ENCODE data around the gene CNOT4.
A peak's percentile ranks its signal among the peaks of the same experiment; 100 is the strongest.

The CNOT4 gene

GRCh38 chr7:135381369-135381768 lies 128.5 kb downstream of the CNOT4 start:
- DNase-seq (ENCODE audit: extremely low read depth, low read depth) = no peak
- TF ChIP-seq CTCF (IDR thresholded peaks at IDR 0.05; ENCODE audit: low read depth, low read length) = no peak

- DNase-seq (ENCODE audit: extremely low read depth, low read depth) = no peak
- no peak for TF ChIP-seq CTCF (IDR thresholded peaks at IDR 0.05; ENCODE audit: low read depth, low read length)
These were observed 129.6 kb downstream of the CNOT4 start for GRCh38 chr7:135380351-135380750.

GRCh38 chr7:135377171-135377570 lies 132.7 kb downstream of the CNOT4 start:
- no peak for TF ChIP-seq CTCF (IDR thresholded peaks at IDR 0.05; ENCODE audit: low read depth, low read length)
- no peak for DNase-seq (ENCODE audit: extremely low read depth, low read depth)

GRCh38 chr7:135375908-135376699 lies 133.8 kb downstream of the CNOT4 start:
- TF ChIP-seq CTCF (IDR thresholded peaks at IDR 0.05; ENCODE audit: low read depth, low read length) = no peak

GRCh38 chr7:135374736-135375135 lies 135.2 kb downstream of the CNOT4 start:
- DNase-seq (ENCODE audit: extremely low read depth, low read depth) = no peak
- TF ChIP-seq CTCF (IDR thresholded peaks at IDR 0.05; ENCODE audit: low read depth, low read length) = no peak

More at GRCh38 chr7:135375908-135376699, 133.8 kb downstream of the CNOT4 start:
- no peak for DNase-seq (ENCODE audit: extremely low read depth, low read depth)

- DNase-seq (ENCODE audit: extremely low read depth, low read depth) = peak; percentile 3
- no peak for TF ChIP-seq CTCF (IDR thresholded peaks at IDR 0.05; ENCODE audit: low read depth, low read length)
These were observed 137.7 kb downstream of the CNOT4 start for GRCh38 chr7:135372222-135372621.

- TF ChIP-seq CTCF (IDR thresholded peaks at IDR 0.05; ENCODE audit: low read depth, low read length) = no peak
These were observed 139.2 kb downstream of the CNOT4 start for GRCh38 chr7:135370656-135371055.

More at GRCh38 chr7:135370656-135371055, 139.2 kb downstream of the CNOT4 start:
- no peak for DNase-seq (ENCODE audit: extremely low read depth, low read depth)

Measured in AG09319 (cell line).